ENCODE measurements around the gene TCF25. TPM values are rescaled to one million over a fixed set of nuclear protein-coding genes. Genes with fewer than 3 reads are reported as not detected.
"Not testable (repeated sequence)": the region's sequence is repeated elsewhere in the genome, so short reads cannot be mapped to it uniquely, and the experiment has no call there.

The TCF25 gene
- total RNA-seq: 100 to 1,000 TPM; 181 to 195 TPM

DNA sequence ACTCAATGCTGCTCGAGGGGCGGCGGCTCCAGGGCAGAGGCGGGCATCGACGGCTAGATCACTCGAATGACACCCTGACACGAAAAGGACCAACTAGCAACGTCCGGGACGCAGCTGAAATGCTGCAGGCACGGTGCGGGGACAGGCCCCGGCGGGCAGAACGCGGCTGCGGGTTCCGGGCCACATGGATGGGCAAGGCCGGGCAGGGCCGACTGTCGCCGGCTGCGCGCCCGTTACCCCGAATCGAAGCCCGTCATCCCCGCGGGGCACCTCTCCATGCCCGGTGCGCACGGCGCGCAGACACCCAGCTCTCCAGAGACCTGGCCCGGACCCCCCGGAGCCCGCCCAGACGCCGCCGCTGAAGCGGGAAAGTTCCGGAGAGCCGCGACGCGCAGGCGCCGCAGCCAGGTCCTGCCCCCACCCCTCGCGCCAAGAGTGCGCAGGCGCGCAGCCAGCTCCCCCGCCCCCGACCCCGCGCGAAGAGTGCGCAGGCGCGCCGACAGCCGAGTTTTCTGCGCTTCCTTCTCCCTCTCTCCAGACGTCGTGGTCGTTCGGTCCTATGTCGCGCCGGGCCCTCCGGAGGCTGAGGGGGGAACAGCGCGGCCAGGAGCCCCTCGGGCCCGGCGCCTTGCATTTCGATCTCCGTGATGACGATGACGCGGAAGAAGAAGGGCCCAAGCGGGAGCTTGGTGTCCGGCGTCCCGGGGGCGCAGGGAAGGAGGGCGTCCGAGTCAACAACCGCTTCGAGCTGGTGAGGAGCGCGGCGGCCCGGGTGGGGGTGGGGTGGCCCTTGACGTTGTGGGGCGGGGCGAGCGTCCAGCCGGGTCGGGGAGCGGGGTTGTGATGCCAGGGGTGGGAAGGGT is at the start of gene TCF25:
TCF25 (plus strand) TSS at position 484 of the 863 bp plus-strand sequence; CDS start at position 560, 76 bp downstream.
- Mint-ChIP-seq H3K27me3 (no peaks in the 10 kb centered on the region), H3K36me3 (ENCODE audit: low read depth) (peaks cover 33% of the 10 kb centered on the region), H3K4me1 (no peaks in the 10 kb centered on the region), H3K9me3 (no peaks in the 10 kb centered on the region), H3K4me3 (peak within 1 kb of the TSS; percentile 88), H3K27ac (peak within 1 kb of the TSS; percentile 93)
- peak; percentile 70 for ATAC-seq (replicated peaks)

DNA sequence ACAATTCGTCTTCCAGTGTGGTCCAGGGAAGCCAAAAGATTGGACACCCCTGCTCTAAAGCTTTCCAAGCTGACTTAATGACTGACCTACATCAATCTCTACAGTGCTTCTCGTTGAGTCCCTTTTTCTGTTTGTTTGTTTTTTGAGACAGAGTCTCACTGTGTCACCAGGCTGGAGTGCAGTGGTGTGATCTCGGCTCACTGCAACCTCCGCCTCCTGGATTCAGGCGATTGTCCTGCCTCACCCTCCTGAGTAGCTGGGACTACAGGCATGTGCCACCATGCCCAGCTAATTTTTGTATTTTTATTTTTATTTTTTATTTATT is 49.6 kb upstream of the TCF25 start:
- not testable (repeated sequence) for H3K27me3 Mint-ChIP-seq; H3K36me3 Mint-ChIP-seq (ENCODE audit: low read depth); H3K4me3 Mint-ChIP-seq; ATAC-seq (replicated peaks); H3K9me3 Mint-ChIP-seq; H3K4me1 Mint-ChIP-seq; H3K27ac Mint-ChIP-seq

DNA sequence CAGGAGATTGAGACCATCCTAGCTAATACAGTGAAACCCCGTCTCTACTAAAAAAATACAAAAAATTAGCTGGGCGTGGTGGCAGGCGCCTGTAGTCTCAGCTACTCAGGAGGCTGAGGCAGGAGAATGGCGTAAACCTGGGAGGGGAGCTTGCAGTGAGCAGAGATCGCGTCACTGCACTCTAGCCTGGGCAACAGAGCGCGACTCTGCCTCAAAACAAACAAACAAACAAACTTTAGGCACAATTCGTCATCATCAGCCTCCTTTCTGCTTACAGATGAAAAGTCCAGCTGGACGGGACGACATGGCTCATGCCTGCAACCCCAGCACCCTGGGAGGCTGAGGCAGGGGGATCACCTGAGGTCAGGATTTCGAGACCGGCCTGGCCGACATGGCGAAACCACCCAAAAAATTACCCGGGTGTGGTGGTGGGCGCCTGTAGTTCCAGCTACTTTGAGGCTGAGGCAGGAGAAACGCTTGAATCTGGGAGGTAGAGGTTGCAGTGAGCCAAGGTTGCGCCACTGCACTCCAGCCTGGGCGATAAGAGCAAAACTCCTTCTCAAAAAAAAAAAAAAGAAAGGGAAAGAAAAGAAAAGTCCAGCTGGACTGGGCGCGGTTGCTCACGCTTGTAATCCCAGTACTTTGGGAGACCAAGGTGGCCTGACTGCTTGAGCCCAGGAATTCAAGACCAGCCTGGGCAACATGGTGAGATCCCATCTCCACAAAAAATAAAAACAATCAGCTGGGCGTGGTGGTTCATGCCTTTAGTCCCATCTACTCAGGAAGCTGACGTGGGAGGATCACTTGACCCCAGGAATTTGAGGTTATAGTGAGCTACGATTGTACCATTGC is 46.6 kb upstream of the TCF25 start:
- Mint-ChIP-seq H3K27me3 (peaks cover 8% of the 10 kb centered on the region), H3K36me3 (ENCODE audit: low read depth) (no peaks in the 10 kb centered on the region), H3K27ac (no peak overlapping the region), H3K9me3 (no peaks in the 10 kb centered on the region), H3K4me1 (no peaks in the 10 kb centered on the region), H3K4me3 (peak overlapping the region; percentile 31)
- ATAC-seq (replicated peaks): no peak

DNA sequence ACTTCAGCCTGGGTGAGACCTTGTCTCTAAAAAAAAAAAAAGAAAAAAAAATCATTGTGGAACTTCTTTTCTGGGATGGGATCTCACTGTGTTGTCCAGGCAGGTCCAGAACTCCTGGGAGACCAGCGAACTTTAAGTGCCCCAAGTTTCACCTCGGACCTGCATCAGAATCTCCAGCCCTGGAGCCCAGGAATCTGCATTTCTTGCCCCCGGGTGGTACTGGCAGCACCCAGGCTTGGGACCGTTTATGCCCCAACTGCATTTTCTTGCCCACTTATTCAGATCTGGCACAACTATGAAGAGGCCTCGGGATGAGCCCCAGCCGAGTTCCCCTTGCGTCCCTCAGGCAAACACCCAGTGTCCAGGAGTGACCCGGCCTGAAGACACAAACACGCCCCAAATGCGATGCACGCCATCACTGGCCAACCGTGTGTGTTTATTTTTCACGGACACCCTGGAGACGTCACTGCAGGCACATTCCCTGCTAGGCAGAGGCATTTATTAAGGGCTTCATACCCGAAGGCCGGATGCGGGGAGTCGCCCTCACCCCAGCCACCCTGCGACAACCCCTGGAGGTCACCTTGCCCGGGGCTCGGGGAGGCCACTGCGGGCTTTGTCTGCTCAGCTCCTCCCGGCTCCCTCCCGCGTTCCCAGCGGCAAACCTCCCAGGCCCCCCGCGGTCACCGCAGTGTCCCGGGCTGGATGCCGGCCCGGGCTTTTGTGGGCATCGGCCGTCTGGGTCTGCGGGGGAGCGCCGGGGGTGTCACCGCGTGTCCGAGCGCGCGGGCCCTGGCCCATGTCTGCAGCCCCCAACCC is 45.8 kb upstream of the TCF25 start:
- Mint-ChIP-seq H3K27ac (no peak overlapping the region), H3K9me3 (no peaks in the 10 kb centered on the region), H3K36me3 (ENCODE audit: low read depth) (no peaks in the 10 kb centered on the region), H3K4me3 (peak overlapping the region; percentile 31), H3K27me3 (peaks cover 11% of the 10 kb centered on the region), H3K4me1 (no peaks in the 10 kb centered on the region)
- ATAC-seq (replicated peaks): no peak

- Mint-ChIP-seq H3K4me3 (peak within 1 kb of the TSS; percentile 42), H3K4me1 (no peaks in the 10 kb centered on the region), H3K9me3 (no peaks in the 10 kb centered on the region), H3K27me3 (peaks cover 11% of the 10 kb centered on the region), H3K36me3 (ENCODE audit: low read depth) (no peaks in the 10 kb centered on the region), H3K27ac (no peak within 1 kb of the TSS)
- ATAC-seq (replicated peaks): peak; percentile 93
Measured at GRCh38 chr16:89828199-89828869, 45.1 kb upstream of the TCF25 start, which contains the start of gene SPIRE2. Gene SPIRE2, plus strand, starts transcription at chr16:89828475. Its CDS starts 76 bp downstream, at chr16:89828551.

- H3K4me3 Mint-ChIP-seq: peak overlapping the region; percentile 42
- H3K27me3 Mint-ChIP-seq: peaks cover 11% of the 10 kb centered on the region
- no peaks in the 10 kb centered on the region for H3K36me3 Mint-ChIP-seq (ENCODE audit: low read depth)
- no peaks in the 10 kb centered on the region for H3K4me1 Mint-ChIP-seq
- H3K9me3 Mint-ChIP-seq: no peaks in the 10 kb centered on the region
- no peak overlapping the region for H3K27ac Mint-ChIP-seq
- no peak for ATAC-seq (replicated peaks)
Measured at GRCh38 chr16:89828870-89829629, 44.3 kb upstream of the TCF25 start.

- Mint-ChIP-seq H3K9me3 (no peaks in the 10 kb centered on the region), H3K4me1 (no peaks in the 10 kb centered on the region), H3K27me3 (peaks cover 11% of the 10 kb centered on the region), H3K36me3 (ENCODE audit: low read depth) (no peaks in the 10 kb centered on the region), H3K27ac (no peak overlapping the region), H3K4me3 (no peak overlapping the region)
- no peak for ATAC-seq (replicated peaks)
Measured at GRCh38 chr16:89829630-89830437, 43.6 kb upstream of the TCF25 start.

DNA sequence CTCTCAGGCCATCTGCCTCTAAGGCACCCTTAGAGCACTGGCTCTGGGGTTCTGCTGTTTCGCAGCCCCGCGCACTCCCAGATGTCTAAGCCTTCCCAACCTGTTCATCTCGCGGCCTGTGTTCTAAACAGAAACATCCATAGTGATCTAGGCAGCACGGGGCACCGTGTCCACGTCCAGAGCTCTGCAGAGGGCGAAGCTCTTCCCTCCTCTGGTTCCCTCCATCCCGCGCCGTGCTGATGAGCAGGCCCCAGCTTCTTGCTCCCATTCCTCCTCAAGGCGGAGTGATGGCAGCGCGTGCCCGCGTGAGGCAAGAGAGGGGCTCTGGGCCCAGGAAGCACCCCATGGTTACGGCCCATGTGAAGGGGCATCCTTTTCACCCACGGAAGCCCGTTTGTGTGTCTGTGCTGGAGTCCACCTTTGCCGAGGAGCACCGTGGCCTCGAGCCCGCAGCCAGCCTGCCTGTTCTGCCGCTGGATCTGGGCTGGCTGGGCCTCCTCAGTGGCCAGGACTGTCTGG is 41.5 kb upstream of the TCF25 start:
- ATAC-seq (replicated peaks): no peak
- Mint-ChIP-seq H3K36me3 (ENCODE audit: low read depth) (no peaks in the 10 kb centered on the region), H3K9me3 (no peaks in the 10 kb centered on the region), H3K27ac (no peak overlapping the region), H3K4me3 (no peak overlapping the region), H3K4me1 (no peaks in the 10 kb centered on the region), H3K27me3 (peaks cover 11% of the 10 kb centered on the region)

DNA sequence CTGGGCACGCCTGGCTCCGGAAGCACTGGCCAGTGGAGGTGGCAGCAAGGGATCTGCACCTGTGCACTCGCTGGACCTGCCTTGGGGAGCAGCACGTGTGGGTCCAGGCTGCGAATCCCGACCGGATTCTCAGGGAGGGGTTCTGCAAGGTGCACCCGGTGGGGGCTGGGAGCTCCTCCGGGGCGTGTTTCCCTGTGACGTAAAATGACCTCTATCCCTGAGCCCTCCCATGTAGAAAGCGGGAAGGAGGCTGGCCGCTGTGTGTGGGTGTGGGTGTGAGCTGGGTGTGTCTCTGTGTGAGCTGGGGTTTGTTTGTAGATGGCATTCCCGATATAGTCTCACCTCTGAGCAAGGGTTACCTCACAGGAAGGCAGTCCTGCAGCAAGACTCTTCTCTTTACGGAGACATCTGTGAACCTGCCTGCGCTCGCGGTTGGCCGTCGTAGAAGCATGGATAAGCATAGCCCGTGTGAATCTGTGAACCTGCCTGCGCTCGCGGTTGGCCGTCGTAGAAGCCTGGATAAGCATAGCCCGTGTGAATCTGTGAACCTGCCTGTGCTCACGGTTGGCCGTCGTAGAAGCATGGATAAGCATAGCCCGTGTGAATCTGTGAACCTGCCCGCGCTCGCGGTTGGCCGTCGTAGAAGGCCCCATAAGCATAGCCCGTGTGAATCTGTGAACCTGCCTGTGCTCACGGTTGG is 39.6 kb upstream of the TCF25 start:
- H3K27ac Mint-ChIP-seq; H3K4me3 Mint-ChIP-seq; H3K36me3 Mint-ChIP-seq (ENCODE audit: low read depth); ATAC-seq (replicated peaks); H3K4me1 Mint-ChIP-seq; H3K9me3 Mint-ChIP-seq: not testable (repeated sequence)
- H3K27me3 Mint-ChIP-seq: peaks cover 11% of the 10 kb centered on the region

- not testable (repeated sequence) for H3K27ac Mint-ChIP-seq; H3K27me3 Mint-ChIP-seq; H3K4me1 Mint-ChIP-seq; ATAC-seq (replicated peaks); H3K9me3 Mint-ChIP-seq; H3K4me3 Mint-ChIP-seq; H3K36me3 Mint-ChIP-seq (ENCODE audit: low read depth)
Measured at GRCh38 chr16:89834813-89835363, 38.5 kb upstream of the TCF25 start.

DNA sequence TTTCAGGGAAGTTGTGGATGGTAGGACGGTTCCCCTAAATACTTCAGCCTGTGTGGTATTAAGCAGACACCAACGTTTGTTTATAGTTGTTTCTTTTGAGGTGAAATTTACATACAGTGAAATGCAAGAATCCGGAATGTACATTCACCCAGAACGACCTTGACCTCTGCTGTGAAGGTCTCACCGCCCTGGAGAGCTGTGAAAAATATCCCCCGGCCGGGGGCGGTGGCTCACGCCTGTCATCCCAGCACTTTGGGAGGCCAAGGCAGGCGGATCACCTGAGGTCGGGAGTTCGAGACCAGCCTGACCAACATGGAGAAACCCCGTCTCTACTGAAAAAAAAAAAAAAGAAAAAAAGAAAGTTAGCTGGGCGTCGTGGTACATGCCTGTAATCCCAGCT is 36.9 kb upstream of the TCF25 start:
- H3K36me3 Mint-ChIP-seq (ENCODE audit: low read depth); H3K27me3 Mint-ChIP-seq; H3K4me3 Mint-ChIP-seq; H3K9me3 Mint-ChIP-seq; H3K27ac Mint-ChIP-seq; ATAC-seq (replicated peaks); H3K4me1 Mint-ChIP-seq: not testable (repeated sequence)

DNA sequence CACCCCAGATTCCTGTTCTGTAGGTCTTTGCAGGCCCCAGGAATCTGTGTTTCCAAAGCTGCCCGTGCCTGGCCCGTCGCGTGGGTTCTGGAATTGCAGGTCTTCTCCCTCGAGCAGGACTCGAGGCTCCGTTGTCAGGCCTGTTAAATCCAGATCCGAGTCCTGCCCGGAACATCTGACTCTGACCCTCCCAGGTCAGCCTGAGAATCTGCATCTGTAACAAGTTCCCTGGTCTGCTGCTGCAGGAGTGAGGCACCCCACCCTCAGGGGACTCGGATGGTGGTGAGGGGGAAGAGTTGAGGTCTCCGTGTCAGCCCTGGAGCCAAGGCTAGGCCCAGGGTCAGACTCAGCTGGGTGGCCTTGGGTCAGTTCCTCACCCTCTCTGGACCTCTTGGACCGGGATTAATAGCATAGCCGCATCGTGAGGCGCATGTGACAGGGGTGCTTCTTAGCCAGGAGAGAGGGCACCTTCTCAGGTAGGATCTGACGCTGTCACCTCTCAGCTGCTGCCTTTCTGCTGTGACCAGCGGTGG is 36.3 kb upstream of the TCF25 start:
- H3K9me3 Mint-ChIP-seq: no peaks in the 10 kb centered on the region
- H3K27me3 Mint-ChIP-seq: no peaks in the 10 kb centered on the region
- ATAC-seq (replicated peaks): no peak
- no peaks in the 10 kb centered on the region for H3K36me3 Mint-ChIP-seq (ENCODE audit: low read depth)
- H3K4me3 Mint-ChIP-seq: peak overlapping the region; percentile 56
- H3K27ac Mint-ChIP-seq: no peak overlapping the region
- no peaks in the 10 kb centered on the region for H3K4me1 Mint-ChIP-seq
